Lung (tissue), 12 donors: ENCODE data around the gene STARD7. TPM values are rescaled to one million over a fixed set of nuclear protein-coding genes. Genes with fewer than 3 reads are reported as not detected.

Source experiments
- ATAC-seq: fragments of 200-7000 bp; cut with Tn5 transposase; one replicate; pipeline ENCODE4 v1.9.1; 2020; ENCODE audit warnings: moderate number of reproducible peaks; ENCODE audit not compliant: insufficient read depth, low FRiP score
- DNase-seq, 3 donors: peaks; one replicate each; pipeline ENCODE4 v3.0.0-alpha.2; 2013 to 2017
- H3K27ac ChIP-seq, 2 donors: one replicate each; pipeline ENCODE4 v1.5.1; 2013; ENCODE audit warnings: mild to moderate bottlenecking in 2 of 2, moderate library complexity in 2 of 2, control low read depth in 1 of 2, inconsistent platforms in 1 of 2, low read depth in 1 of 2, low read length in 1 of 2
- H3K27me3 ChIP-seq, 3 donors: one replicate each; pipeline ENCODE4 v1.5.1; 2013; ENCODE audit warnings: low read length in 2 of 3; ENCODE audit not compliant: control insufficient read depth in 3 of 3, insufficient read depth in 3 of 3
- H3K36me3 ChIP-seq, 4 donors: one replicate each; pipeline ENCODE4 v1.5.1; 2013; ENCODE audit warnings: low read length in 4 of 4, mild to moderate bottlenecking in 1 of 4, moderate library complexity in 1 of 4; ENCODE audit not compliant: control insufficient read depth in 4 of 4, insufficient read depth in 4 of 4
- H3K4me1 ChIP-seq, 5 donors: one replicate each; pipeline ENCODE4 v1.5.1; 2013; ENCODE audit warnings: low read length in 5 of 5, mild to moderate bottlenecking in 2 of 5, moderate library complexity in 1 of 5; ENCODE audit not compliant: control insufficient read depth in 5 of 5, insufficient read depth in 5 of 5
- H3K4me3 ChIP-seq: one replicate; pipeline ENCODE4 v1.5.1; 2013; ENCODE audit warnings: mild to moderate bottlenecking, control low read depth, moderate library complexity
- H3K9ac ChIP-seq, 2 donors: one replicate each; pipeline ENCODE4 v1.5.1; 2013; ENCODE audit warnings: low read length in 2 of 2, control low read depth in 1 of 2; ENCODE audit not compliant: insufficient read depth in 1 of 2
- H3K9me3 ChIP-seq, 4 donors: one replicate each; pipeline ENCODE4 v1.5.1; 2013; ENCODE audit warnings: low read length in 3 of 4, mild to moderate bottlenecking in 1 of 4, moderate library complexity in 1 of 4; ENCODE audit not compliant: control insufficient read depth in 4 of 4, insufficient read depth in 3 of 4
- WGBS, 2 donors: extraction: QIAGEN DNeasy Blood & Tissue Kit; methylation state at CpG; one replicate each; pipeline ENCODE4 v1.1.7; 2013; 5-methylcytosine and 5-hydroxymethylcytosine counted together
- polyA plus RNA-seq, 2 donors: library from polyadenylated mRNA; stranded (reverse); fragments of 200-250 nt; gene quantifications; one replicate each; pipeline ENCODE4 v1.2.1, GENCODE V29; 2013
- total RNA-seq, 2 donors: library from RNA; depleted of rRNA in 1 of 2; stranded (reverse); fragments of >200 nt in 1 of 2; gene quantifications; one replicate each; pipeline ENCODE4 v1.2.1, GENCODE V29; 2014 to 2021
- TF ChIP-seq, protein P1 (sequence below): IDR thresholded peaks from 2 replicates; pipeline ENCODE4 v1.5.1; 2012; ENCODE audit warnings: mild to moderate bottlenecking; ENCODE audit errors: control extremely low read depth, extremely low read depth
- donor health status: control.
- donor health status: control.
- donor health status: Bipolar disorder and iron deficiency.
- donor health status: healthy.
- donor health status: DM: yes; HTN: yes; CAD: no.

Gene STARD7
- total and polyA plus RNA-seq, 4 donors = 52.2 to 141 (median 92.9) TPM

DNA sequence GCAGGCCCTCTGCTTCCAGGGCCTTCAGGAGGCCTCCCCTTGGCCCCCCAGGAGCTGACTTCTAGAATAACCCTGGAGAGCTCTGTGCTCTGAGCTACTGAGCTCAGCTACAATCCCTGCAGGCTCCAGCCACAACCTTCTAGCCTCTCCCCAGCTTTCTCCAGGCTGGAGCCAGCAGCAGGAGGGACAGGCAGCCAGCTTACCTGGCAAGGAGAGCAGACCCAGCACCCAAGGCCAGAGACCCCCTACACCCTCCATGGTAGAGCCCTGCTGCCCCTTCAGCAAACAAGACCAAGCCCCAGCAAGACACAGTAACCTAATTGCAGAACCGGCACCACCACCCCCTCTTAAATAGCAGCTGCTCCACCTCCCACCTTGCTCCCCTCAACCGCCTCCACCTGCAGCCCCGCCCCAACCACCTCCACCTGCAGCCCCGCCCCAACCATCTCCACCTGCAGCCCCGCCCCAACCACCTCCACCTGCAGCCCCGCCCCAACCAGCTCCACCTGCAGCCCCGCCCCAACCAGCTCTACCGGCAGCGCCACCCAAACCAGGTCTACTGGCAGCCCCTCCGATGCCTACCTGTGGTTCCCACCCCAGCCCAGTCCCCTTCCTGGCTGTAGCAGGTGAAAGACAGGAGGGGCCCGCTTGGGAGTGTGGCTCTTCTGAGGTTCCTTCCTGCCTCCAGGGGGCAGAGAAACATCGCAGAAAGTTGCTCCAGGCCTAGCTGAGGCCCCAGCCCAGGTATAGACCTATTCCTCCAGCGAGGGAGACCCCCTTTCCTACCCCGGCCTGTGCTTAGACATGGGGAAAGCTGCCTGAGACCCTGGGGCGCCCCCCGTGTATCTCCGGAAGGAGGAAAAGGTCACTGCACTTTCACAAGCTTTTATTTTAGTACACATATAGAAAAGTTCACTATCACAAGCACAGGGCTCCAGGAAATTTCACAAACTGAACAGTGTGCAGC lies 70.2 kb downstream of the STARD7 start, which contains the start of gene ASTL:
ASTL (minus strand) TSS at position 324 of the 967 bp plus-strand sequence; CDS start at position 258, 66 bp downstream.
- 20 to 21% methylated on average over 16 to 17 of the region's 17 CpGs for WGBS, 2 donors
- peak within 1 kb of the TSS in 1 of 2 donors; percentile 63 for H3K9ac ChIP-seq
- no peaks in the 10 kb centered on the region for H3K36me3 ChIP-seq
- DNase-seq (peak; percentile 58 to 81 (median 80)), ATAC-seq (peak; percentile 54)
- no peaks in the 10 kb centered on the region for H3K4me1 ChIP-seq
- H3K27me3 ChIP-seq = no peaks in the 10 kb centered on the region
- no peak within 1 kb of the TSS for H3K27ac ChIP-seq
- no peaks in the 10 kb centered on the region for H3K9me3 ChIP-seq
- H3K4me3 ChIP-seq = no peak within 1 kb of the TSS
- TF ChIP-seq, protein P1, sequence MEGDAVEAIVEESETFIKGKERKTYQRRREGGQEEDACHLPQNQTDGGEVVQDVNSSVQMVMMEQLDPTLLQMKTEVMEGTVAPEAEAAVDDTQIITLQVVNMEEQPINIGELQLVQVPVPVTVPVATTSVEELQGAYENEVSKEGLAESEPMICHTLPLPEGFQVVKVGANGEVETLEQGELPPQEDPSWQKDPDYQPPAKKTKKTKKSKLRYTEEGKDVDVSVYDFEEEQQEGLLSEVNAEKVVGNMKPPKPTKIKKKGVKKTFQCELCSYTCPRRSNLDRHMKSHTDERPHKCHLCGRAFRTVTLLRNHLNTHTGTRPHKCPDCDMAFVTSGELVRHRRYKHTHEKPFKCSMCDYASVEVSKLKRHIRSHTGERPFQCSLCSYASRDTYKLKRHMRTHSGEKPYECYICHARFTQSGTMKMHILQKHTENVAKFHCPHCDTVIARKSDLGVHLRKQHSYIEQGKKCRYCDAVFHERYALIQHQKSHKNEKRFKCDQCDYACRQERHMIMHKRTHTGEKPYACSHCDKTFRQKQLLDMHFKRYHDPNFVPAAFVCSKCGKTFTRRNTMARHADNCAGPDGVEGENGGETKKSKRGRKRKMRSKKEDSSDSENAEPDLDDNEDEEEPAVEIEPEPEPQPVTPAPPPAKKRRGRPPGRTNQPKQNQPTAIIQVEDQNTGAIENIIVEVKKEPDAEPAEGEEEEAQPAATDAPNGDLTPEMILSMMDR = peak; percentile 32

GRCh38 chr2:96137321-96138178 lies 71.1 kb downstream of the STARD7 start:
- no peak for DNase-seq
- Histone ChIP-seq H3K9ac (no peak overlapping the region), H3K36me3 (no peaks in the 10 kb centered on the region), H3K4me1 (no peaks in the 10 kb centered on the region), H3K9me3 (no peaks in the 10 kb centered on the region), H3K4me3 (no peak overlapping the region), H3K27me3 (no peaks in the 10 kb centered on the region), H3K27ac (no peak overlapping the region)
- ATAC-seq = no peak
- WGBS, 2 donors = 72 to 77% methylated on average over 15 of the region's 15 CpGs
- TF ChIP-seq, protein P1 = no peak

GRCh38 chr2:96136129-96136720 lies 72.4 kb downstream of the STARD7 start:
- Histone ChIP-seq H3K4me1 (no peaks in the 10 kb centered on the region), H3K9ac (no peak overlapping the region), H3K9me3 (no peaks in the 10 kb centered on the region), H3K36me3 (no peaks in the 10 kb centered on the region), H3K27me3 (no peaks in the 10 kb centered on the region), H3K27ac (no peak overlapping the region), H3K4me3 (no peak overlapping the region)
- DNase-seq = no peak
- ATAC-seq = no peak
- TF ChIP-seq, protein P1 = no peak
- WGBS, 2 donors = 90 to 93% methylated on average over 8 of the region's 8 CpGs
